NCI-H2081 (cell line): ENCODE results near the gene TH.
"Not testable (repeated sequence)": the region's sequence is repeated elsewhere in the genome, so short reads cannot be mapped to it uniquely, and the experiment has no call there.

ENCODE experiments used
- DNase-seq, 2 experiments: peaks; one replicate each; lab custom pipeline; 2025; lab: John Stamatoyannopoulos, UW

Gene TH

DNA sequence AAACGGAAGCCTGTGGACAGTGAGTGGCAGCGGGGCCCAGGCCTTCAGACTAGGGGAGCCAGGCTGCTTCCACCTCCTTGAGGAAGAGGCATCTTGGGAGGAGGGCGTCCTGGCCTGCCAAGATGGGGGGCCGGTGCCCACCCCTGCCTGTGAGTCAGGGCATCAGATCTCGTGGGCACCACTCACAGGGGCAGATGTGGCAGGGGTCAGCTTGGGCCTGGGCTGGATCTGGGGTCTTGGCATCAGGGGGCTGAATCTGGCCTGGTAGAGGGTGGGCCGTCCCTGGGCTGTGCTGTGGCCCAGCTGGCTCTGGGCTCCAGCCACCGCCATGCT is 24.1 kb upstream of the TH start:
- DNase-seq: no peak

DNA sequence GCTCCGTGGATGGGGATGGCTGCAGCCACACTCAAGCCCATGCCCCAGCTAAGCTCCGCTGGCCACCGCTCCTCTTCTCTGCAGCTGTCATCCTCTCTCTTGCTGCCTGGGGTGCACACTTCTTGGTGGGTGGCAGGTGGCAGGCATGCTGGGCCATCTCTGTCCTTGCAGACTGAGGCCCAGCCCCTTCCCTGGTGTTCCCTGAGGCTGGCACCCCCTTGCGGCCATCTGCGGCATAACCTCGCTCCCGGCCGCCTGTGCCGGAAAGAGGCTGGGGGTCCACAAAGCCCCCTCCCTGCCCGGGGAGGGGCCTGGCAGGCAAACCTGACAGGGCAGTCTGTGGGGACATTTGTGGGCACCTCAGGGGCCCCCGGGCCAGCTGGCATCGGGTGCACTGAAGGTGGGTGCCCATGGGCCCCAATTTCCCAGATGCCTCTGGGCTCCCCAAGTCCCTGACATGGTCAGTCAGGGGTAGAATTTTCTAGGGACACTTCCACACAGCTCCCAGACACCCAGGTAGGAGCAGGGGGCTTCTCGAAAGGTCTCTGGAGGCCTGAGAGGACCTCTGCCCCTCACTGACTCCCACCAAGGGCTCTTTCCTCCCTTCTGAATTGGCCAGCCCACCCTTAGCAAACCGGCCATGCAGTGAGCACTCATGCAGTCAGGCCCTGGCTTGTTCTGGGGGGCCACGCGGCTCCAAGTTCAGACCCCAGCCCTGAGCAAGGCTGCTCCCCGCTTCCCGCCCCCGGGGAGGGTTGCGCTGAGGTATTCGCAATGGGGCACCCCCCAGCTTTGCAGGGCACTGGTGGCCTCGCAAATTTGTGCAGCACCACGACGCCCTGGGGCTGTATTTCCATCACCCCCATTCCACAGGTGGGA is 23.5 kb upstream of the TH start:
- DNase-seq: peak; percentile 47 to 49

DNA sequence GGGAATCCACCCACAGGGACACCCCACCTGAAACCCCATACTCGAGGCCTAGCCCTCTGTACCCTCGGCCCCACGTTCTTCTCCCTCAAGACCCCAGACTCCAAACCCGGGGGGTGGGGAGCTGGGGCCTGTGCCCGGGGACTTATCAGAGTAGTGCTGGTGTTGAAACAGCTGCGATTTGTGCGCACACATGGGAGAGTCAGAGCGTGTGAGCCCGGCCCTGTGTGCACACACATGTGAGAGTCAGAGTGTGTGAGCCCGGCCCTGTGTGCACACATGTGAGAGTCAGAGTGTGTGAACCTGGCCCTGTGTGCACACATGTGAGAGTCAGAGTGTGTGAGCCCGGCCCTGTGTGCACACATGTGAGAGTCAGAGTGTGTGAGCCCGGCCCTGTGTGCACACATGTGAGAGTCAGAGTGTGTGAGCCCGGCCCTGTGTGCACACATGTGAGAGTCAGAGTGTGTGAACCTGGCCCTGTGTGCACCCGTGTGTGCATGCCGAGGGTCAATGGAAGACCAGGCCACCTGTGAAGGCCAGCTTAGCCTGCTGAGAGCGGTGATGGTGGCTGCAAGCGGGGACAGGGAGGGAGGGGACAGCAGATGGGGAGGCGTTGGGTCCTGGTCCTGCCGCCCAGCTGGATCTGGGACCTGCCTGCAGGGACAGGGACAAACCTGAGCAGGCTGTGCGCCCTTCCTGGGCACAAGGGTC is 22.4 kb upstream of the TH start:
- not testable (repeated sequence) for DNase-seq

DNA sequence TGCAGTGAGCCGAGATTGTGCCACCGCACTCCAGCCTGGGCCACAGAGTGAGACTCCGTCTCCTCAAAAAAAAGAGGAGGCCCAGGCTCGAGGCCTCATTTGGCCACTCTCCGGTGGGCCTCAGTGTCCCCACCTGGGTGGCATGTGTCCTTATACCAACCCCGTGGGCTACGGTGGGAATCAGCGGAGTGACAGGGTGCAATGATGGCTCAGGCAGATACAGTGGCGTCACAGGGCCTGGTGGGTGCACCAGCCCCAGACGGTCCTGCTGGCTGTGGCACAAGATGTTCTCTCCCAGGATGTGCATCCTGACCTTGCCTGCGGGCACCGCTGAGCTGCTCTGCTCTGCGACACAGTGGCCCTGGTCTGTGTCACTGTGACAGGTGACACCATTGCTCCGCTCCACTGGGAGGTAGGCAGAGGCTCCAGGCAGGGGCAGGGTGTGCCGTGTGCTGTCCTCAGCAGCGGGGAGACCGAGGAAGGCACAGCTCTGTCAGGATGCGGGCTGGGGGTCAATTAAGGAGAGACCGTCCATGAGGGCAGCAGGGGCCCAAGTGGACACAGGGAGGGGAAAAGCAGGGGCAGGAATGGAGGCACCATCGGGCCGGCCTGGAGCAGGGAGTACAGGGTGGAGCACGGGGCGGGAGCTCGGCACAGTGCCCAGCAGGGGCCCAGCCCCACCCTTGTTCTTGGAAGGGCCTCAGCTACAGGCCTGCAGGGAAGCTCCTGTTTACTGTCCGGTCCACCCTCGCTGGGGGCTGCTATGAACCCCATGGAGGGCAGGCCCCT is 21.7 kb upstream of the TH start:
- no peak for DNase-seq

DNA sequence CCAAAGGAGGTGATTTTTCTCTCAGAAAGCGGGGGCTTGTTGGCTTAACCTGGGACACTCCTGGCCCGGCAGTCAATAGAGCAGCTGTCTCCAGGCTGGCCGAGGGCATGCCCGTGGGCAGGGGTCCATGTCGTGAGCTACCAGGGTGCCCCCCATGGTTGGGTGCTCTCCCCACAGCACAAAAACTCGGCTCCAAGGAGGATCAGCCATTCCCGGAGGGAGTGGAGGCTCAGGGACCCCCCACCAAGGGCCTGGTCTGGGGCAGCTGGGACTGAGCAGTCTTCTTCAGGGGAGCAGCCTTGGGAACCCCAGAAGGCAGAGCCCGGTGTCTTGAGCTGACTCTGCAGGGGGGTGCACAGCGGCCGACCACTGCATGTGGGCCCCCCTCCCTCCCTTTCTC is 20.8 kb upstream of the TH start:
- no peak for DNase-seq

DNA sequence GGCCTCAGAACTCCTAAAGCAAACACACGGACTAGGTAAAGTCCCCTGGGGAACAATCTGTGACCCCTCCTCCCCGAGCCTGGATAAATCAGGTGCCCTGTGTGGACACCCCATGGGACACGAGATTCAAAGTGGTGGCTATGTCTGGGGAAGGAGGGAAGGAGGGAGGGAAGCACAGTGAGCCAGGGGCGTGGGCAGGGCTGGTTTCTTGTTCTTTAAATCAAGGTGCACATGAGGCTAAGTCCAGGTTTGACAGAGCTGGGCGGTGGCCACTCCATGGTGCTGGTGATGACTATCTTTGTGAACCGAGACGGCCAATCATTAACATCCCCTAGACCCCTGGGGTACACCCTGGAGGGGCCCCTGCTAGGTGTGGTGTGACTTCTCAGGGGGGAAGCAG is 20.3 kb upstream of the TH start:
- no peak for DNase-seq

DNA sequence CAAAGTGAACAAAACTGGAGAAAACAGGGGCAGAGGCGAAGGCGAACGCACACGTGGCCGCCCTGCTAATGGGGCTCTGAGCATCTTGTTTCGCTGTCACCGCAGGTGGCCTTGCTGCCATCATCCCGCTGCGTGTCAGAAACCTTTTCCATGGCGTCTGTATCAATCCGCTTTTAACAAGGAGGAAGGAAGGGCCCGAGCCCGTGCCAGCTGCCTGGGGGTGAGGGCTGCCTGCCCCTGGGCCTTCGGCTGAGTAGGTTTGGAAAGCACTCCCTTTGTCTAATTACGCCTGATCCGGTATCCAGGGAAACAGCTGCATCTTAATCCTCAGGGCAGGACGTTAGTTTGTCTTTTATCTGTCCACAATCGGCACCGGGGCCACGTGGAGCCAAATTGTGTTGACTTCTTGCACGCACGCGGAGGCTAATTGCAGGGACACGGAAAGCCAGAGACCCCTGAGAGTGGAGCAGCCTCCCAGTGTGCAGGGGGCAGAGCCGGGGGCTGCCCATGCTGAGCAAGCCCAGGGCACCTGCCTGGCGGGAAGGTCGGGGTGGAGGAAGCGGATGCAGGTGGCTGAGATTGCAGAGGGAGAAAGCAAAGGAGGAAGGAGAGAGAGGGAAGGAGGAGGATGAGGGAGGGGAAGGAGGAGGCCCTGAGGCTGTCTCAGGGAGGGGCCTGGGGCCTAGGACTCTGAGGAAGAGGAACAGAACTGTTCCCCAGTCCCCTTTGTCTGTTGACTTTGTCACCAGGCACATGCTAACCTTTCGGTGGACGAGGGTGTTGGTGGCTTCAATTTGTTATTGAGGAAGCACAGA is 19.2 kb upstream of the TH start:
- peak; percentile 65 to 88 for DNase-seq

DNA sequence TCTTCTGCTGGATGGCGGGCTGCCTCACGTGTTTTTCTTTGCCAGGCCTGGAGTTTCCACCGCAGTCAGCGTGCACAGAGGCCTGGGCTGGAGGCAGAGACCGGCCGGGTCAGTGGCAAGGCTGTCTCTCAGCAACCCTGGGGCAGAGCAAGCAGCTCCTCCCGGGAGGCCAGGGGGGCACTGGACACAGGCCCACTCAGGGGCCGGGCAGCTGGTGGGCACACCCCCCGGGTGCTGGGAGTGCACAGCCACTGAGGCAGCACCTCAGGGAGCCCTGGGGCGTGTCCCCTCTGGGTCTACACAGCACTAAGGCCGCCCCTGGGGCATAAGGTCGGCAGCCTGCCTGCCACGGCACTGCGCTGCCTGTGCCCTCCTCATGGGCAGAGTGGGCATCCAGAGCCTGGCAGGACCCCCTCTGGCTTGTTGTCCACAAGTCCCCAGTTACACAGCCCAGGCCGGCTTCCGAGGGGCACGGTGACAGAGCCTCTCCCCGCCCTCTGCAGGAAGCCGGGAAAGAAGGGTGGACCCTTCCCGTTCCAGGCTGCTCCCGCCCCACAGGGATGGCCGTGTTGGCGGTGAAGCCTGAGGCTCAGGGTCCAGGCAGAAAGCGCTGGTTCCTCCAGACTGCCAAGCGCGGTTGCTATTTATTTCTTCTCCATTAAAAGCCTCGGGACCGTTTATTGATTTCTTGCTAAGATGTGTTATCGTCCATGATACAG is 18.5 kb upstream of the TH start:
- peak in 1 of 2 experiments; percentile 49 for DNase-seq

DNA sequence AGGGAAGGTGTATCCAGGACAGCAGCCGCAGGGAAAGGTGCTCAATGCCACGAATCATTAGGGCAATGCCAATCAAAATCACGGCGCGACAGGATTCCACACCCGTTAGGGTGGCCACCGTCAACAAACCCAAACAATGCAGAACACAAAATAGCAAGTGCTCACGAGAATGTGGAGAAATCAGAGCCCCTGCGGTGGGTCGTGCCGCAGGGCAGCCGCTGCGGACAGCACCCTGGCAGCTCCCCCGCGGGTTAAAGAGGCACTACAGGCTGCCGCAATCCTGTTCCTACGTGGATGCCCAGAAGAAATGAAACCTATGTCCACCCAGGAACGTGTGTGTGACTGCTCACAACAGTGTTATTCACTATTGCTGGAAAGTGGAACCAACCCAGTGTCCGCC is 17.1 kb upstream of the TH start:
- no peak for DNase-seq

DNA sequence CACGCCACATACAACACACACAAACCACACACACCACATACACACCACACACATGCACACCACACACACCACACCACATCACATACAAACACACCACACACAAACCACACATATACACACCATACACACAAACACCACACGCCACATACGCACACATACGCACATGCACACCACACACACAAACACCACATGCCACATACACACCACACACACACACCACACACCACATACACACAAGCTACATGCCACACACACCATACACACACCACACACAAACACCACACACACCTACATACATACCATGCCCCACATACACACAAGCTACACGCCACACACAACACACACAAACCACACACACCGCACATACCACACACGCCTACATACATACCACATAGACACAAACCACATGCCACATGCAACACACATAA is 15.7 kb upstream of the TH start:
- no peak for DNase-seq

DNA sequence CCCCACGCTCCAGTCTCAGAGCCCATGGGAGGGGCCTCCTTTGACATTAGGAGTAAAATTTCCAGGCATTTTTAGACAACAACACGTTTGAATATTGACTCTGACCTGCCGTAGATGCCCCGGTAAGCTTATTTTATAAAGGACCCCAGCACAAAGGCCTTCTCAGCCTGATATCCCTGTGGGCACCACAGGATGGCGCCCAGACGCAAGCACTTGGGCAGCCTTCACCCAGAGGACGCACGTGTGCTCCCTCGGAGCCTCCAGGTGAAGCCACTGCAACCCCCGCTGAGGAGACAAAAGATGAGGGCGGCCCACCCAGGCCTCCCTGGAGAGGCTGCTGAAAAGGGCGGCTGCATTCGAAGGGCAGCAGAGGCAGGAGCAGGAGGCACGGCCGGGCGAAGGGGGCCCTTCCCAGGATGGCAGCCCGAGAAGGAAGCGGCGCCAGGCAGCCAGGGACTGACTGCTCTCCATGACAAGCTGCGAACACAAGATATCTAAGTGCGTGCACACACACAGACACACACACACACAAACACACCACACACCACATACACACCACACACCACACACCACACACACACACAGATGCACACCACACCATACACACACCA is 15.2 kb upstream of the TH start:
- DNase-seq: peak; percentile 78 to 80

DNA sequence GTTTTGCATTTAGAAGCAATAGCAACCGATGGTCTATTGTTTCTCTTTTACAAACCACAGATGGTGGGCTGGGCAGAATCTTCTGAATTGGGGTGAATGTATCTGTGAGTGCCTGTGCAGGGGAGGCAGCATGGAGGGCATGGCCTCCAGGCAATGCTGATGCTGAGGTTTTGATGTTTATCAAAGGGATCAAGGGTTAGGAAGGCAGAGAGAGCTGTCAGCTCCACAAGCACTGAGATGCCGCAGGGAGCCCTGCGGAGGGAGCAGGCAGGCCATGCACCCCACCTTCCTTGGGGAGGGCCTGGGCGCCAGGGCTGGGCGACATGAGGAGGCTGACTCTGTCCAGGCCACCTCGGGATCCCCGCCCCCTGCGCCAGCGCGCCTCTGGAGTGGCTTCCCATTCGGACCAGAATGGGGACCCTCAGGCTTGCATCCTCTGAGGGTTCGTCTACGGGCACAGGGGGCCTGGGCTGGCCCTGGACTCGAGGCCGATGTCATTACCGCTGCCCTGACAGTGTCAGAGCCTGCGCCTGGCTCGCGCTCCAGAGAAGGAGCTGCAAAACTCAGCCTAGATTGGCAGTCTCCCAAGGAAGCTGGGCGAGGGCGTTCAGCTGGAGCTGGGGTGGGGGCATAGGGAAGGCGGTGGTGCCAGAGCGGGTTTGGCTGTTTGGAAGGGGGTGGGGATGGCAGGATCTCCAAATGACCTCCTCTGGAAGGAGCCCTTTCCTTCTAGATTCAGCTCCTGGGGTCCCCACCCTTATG is 13.9 kb upstream of the TH start:
- DNase-seq: no peak

DNA sequence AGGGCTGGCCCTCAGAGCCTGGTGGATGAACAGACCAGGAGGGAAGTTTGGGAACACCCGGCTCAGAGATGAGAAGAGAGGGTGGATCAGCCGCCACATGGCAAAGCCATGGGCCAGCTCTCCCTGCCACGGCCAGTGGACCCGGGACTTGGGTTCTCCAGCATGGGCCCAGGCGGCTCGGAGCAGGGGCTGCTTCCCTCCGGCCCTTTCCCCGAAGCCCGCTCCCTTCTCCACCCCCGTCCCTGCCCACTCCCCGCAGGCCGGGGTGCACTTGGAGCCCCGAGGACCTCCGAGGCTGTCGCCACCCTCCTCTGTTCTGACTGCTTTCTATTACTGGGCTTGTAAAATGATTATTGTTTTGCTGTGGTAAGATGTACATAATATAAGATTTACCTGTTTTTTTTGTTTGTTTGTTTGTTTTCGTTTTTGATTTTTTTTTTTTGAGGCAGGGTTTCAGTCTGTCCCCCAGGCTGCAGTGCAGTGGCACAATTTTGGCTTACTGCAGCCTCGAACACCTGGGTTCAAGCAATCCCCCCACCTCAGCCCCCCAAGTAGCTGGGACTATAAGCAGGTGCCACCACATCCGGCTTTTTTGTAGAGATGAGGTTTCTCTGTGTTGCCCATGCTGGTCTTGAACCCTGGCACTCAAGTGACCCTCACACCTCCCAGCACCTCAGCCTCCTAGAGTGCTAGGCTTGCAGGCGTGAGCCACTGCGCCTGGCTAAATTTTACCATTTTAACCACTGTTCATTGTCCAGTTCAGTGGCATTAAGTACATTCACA is 11.3 kb upstream of the TH start:
- DNase-seq: no peak

DNA sequence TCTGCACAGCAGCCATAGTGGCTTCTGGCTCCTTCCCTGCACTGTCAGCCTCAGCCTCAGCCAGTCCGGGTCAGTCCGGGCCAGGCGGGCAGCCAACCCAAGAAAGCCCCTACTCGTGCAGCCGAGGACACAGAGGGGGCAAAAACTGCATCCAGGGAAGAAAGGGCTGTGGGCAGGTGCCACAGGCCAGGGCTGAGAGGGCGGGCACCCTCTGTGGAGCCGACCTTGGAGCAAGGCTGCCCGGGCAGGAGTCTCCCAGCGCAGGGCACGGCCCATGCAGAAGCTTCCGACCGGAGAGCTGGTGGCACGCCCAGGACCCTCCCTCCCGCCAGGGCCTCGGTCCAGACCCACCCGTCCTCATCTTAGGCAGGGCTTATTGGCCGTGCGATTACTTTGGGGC is 10.5 kb upstream of the TH start:
- DNase-seq: no peak

DNA sequence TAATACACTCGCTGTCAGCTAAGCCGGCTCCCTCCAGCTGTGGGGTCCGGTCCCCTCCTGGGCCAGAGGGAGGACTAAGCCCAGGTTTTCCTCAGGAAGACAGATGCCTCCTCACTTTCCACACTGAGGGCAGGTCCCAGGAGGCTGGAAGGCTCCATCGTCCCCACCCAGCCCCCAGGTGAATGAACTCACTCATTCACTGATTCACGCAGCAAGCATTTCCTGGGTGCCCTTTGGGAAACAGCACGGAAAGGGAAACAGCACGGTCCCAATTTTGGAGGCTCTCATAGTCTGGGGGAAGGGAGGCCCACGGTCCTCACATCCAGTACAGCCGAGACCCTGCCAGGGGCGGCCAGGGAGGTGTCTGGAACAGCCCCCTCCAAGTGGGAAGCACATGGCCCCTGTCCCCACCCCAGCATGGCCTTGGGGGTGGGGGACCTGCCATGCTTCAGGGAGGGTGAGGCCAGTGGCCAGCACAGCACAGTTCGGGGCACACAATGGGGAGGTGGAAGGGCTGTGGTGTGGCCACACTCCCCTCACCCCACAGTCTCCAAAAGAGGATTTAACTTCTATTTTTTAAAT is 9.3 kb upstream of the TH start:
- no peak for DNase-seq

DNA sequence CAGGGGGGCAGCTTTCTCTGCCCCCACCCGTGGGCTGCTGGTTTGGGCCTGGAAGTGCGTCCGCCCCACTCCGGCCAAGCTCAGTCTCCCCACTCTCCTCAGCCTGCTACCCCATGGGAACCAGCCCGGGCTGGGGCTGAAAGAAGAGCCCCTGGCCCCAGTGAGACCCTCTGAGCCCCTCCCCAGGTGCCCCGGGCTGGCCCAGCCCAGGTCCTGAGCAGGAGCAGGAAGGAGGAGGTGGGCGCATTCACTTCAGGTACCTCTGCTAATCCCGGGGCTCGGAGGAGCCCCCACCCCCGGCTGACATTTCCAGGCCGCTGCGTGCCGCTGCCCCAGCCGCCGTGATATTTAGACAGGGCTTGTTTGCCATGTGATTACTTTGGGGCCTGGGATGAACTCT is 8.7 kb upstream of the TH start:
- DNase-seq: no peak

DNA sequence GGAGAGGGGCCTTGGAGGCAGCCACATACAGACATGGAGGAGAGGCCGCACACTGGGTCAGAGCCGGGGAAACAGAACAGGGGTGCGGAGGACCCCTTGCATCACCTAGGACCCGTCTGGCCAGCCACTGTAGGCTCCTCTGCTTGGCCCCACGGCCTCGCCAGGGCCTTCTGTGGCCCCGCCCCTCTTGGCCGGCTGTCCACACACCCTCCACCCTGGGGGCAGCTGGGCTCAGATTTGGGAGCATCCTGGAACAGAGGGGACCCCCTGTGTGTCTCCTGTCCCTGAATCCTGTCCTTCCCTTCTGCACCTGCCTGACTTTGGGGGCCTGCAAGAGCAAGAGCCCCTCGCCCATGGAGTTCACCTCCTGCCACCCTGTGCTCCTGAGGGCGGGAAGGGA is 7.9 kb upstream of the TH start:
- DNase-seq: no peak

DNA sequence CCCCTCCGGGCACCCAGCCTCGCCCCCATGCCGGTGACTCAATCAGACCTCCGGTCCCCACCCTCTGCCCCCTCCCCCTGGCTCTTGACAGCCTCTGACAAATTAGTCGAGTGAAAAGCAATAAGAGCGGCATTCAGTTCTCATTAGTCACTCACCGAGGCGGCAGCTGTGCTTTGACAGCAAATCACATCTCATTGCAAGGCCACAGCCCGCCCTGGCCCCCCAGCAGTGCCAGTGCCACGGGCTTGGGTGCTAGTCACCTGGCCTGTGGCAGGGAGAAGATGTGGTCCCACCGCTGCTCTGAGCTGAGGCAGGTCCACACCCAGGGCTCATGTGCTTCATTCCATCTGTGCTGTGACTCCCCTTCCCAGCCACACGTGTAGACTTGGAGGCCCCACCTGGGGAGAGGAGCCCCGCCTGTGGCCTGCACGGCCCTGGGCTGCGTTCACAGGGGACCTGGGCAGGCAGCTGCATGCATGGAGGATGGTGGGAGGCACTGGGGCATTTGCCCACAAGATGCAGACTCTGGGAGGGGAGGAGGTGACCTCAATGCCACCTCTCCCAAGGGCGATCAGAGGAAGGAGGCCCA is 7.4 kb upstream of the TH start:
- peak in 1 of 2 experiments; percentile 7 for DNase-seq
